GM12892 (cell line): ENCODE measurements around the gene BMPR1A.
A peak's percentile ranks its signal among the peaks of the same experiment; 100 is the strongest.
"Not testable (repeated sequence)": the region's sequence is repeated elsewhere in the genome, so short reads cannot be mapped to it uniquely, and the experiment has no call there.

ENCODE experiments used
- DNase-seq: peaks from one replicate; pipeline ENCODE4 v3.0.0; 2011; ENCODE audit not compliant: insufficient read length
- FAIRE-seq: peaks from 2 replicates; lab custom pipeline; 2011; peaks lifted over from hg19 to GRCh38; lab: Jason Lieb, UNC
- POLR2A ChIP-seq: IDR thresholded peaks from 2 replicates; pipeline ENCODE4 v1.6.1; 2011; ENCODE audit warnings: low read depth, low read length, control low read depth
- POLR2AphosphoS5 ChIP-seq: IDR thresholded peaks from 2 replicates; pipeline ENCODE4 v1.6.1; 2011; ENCODE audit warnings: low read depth, low read length, control low read depth
- TAF1 ChIP-seq: IDR thresholded peaks from 2 replicates; pipeline ENCODE4 v1.6.1; 2011; ENCODE audit warnings: low read depth, mild to moderate bottlenecking, control low read depth, low read length, borderline replicate concordance

BMPR1A gene

GRCh38 chr10:86862786-86863483 is 106.5 kb downstream of the BMPR1A start:
- TF ChIP-seq POLR2AphosphoS5 (no peak), TAF1 (no peak), POLR2A (no peak)
- FAIRE-seq: no peak
- DNase-seq: no peak

- TF ChIP-seq TAF1: no peak
- no peak for TF ChIP-seq POLR2AphosphoS5
- TF ChIP-seq POLR2A: no peak
- DNase-seq (no peak), FAIRE-seq (no peak)
Measured at GRCh38 chr10:86863484-86863842, 107.0 kb downstream of the BMPR1A start.

GRCh38 chr10:86865011-86865811 is 108.8 kb downstream of the BMPR1A start:
- not testable (repeated sequence) for FAIRE-seq, DNase-seq

GRCh38 chr10:86867149-86867548 is 110.7 kb downstream of the BMPR1A start:
- FAIRE-seq: no peak

GRCh38 chr10:86868353-86868752 is 111.9 kb downstream of the BMPR1A start:
- DNase-seq (no peak), FAIRE-seq (no peak)
- TF ChIP-seq POLR2AphosphoS5 (no peak), POLR2A (no peak), TAF1 (no peak)

More at GRCh38 chr10:86867149-86867548, 110.7 kb downstream of the BMPR1A start:
- DNase-seq: no peak
- TF ChIP-seq TAF1 (no peak), POLR2AphosphoS5 (no peak), POLR2A (no peak)

GRCh38 chr10:86870679-86871078 is 114.3 kb downstream of the BMPR1A start:
- DNase-seq: no peak
- FAIRE-seq: no peak
- TF ChIP-seq POLR2A (no peak), POLR2AphosphoS5 (no peak), TAF1 (no peak)

- FAIRE-seq: no peak
- no peak for DNase-seq
- TF ChIP-seq POLR2A (no peak), TAF1 (no peak)
Measured at GRCh38 chr10:86871563-86872183, 115.3 kb downstream of the BMPR1A start.

- TF ChIP-seq POLR2A (no peak), TAF1 (no peak), POLR2AphosphoS5 (no peak)
- DNase-seq: no peak
- no peak for FAIRE-seq
Measured at GRCh38 chr10:86872757-86873156, 116.3 kb downstream of the BMPR1A start.

- FAIRE-seq (no peak), DNase-seq (no peak)
- TF ChIP-seq POLR2A: no peak
- TF ChIP-seq POLR2AphosphoS5: no peak
- no peak for TF ChIP-seq TAF1
Measured at GRCh38 chr10:86876748-86877147, 120.3 kb downstream of the BMPR1A start.

- no peak for TF ChIP-seq POLR2AphosphoS5
- no peak for TF ChIP-seq TAF1
- TF ChIP-seq POLR2A: no peak
- DNase-seq: no peak
- FAIRE-seq: peak; percentile 76
Measured at GRCh38 chr10:86878983-86879713, 122.7 kb downstream of the BMPR1A start.

- no peak for DNase-seq
- FAIRE-seq: no peak
- TF ChIP-seq POLR2AphosphoS5 (no peak), TAF1 (no peak), POLR2A (no peak)
Measured at GRCh38 chr10:86880971-86881370, 124.6 kb downstream of the BMPR1A start.

GRCh38 chr10:86888585-86889381 is 132.4 kb downstream of the BMPR1A start:
- DNase-seq: peak; percentile 38
- TF ChIP-seq TAF1 (no peak), POLR2AphosphoS5 (no peak), POLR2A (no peak)
- FAIRE-seq: peak; percentile 95
